GM18867 (cell line): Measurements from ENCODE around the gene TTC8.
"Not testable (repeated sequence)": the region's sequence is repeated elsewhere in the genome, so short reads cannot be mapped to it uniquely, and the experiment has no call there.

Experiments used
- ATAC-seq: cut with Tn5 transposase; IDR thresholded peaks from one replicate; pipeline ENCODE4 v1.9.1; 2021; ENCODE audit warnings: mild to moderate bottlenecking, moderate library complexity; ENCODE audit not compliant: unreplicated experiment

Gene TTC8

DNA sequence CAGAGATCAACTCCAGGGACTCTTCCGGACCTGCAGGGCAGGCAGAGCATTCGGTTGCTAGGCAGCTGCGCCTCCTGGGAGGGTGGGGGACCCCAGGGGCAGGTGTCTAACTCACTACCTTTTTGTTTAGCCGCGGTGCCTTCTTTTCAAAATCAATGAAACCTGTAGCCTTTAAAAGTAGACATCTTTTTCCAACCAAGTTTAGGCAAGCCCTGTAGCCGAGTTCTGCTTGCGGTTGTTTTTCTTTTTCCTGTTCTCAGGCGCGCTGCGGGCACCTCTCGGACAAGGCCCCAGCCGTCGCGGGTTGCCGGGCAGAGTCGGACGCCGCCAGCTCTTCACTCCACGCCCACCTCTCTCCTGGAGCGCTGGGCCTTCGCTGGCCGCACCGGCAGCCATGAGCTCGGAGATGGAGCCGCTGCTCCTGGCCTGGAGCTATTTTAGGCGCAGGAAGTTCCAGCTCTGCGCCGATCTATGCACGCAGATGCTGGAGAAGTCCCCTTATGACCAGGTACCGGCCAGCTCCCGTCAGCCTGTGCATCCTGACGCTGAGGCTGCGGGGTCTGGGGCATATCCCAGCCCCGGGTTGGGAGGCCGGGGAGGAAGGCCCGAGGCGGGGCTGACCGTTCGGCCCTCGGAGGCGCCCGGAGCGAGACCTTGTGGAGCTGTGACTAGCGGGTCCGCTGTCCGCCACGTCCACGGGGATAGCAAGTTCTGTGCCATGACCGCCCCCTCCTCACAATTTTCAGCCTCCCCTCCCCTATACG lies at the start of gene TTC8:
TSS of gene TTC8 (plus strand) at position 338 of the 764 bp plus-strand sequence. CDS start at position 395, 57 bp downstream.
- peak; percentile 99 for ATAC-seq

- no peak for ATAC-seq
Measured at GRCh38 chr14:88775532-88775931, 48.9 kb upstream of the TTC8 start.

GRCh38 chr14:88785911-88786310 lies 38.5 kb upstream of the TTC8 start:
- ATAC-seq, result no peak

GRCh38 chr14:88786715-88787114 lies 37.7 kb upstream of the TTC8 start:
- ATAC-seq, result no peak

DNA sequence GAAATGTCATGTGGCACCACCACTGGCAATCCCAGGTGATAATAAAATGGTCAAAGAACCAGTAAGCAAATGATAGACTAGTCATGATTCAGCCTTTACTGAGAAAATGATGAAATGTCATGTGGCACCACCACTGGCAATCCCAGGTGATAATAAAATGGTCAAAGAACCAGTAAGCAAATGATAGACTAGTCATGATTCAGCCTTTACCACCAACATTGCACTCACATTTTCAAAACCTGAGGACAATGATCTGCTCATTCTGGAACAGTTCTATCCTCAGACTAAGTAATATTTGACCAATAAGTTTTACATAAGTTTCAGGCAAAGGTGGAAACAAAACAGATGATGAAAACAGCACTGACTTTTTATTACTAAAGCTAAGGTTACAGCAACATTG lies 34.9 kb upstream of the TTC8 start:
- ATAC-seq, result not testable (repeated sequence)

GRCh38 chr14:88790501-88791251 lies 33.8 kb upstream of the TTC8 start:
- ATAC-seq, result no peak

- ATAC-seq, result no peak
Measured at GRCh38 chr14:88791252-88791621, 33.2 kb upstream of the TTC8 start.

GRCh38 chr14:88791629-88792472 lies 32.6 kb upstream of the TTC8 start:
- ATAC-seq, result no peak

DNA sequence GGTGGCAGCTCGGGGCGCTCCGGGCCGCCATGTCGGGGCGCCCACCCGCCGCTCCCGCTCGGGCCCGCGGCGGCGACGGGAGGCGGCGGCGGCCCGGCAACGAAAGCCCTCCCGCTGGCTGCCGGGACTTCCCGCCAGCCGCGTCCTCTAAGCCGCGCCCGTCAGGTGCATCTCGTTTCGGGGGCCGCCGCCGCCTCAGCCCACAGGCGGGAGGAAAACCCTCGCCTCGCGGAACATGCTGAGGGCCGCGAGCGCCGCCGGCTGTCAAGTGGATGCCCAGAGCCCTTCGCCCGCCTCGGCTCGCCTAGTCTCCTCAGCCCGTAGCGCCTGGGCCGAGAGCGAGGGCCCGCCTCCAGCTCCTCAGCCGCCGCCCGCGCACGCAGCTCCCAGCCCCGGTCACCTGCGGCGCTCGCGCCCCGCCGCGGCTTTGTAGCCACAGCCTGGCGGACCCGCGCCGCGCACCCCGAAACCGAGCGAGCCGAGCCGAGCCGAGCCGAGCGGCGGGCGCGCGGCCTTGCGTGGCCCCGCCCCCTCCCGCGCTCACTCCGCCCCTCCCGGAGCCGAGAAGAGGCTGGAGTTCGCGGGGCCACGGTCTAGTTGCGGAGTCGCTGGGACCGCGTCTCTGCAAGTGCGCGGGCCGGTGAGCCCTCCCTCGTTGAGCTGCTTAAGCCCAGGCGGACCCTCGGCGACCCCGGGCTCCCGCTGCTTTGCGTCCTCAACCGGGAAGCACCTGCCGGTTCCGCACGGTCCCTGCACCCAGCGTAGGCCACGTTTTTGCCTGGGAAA lies 31.8 kb upstream of the TTC8 start, which contains the start of gene EML5:
TSS of gene EML5 (minus strand) at position 481 of the 786 bp plus-strand sequence. CDS start at position 31, 450 bp downstream.
- ATAC-seq, result peak; percentile 85

GRCh38 chr14:88793259-88793625 lies 31.2 kb upstream of the TTC8 start:
- ATAC-seq, result no peak

- no peak for ATAC-seq
Measured at GRCh38 chr14:88798156-88798555, 26.3 kb upstream of the TTC8 start.

DNA sequence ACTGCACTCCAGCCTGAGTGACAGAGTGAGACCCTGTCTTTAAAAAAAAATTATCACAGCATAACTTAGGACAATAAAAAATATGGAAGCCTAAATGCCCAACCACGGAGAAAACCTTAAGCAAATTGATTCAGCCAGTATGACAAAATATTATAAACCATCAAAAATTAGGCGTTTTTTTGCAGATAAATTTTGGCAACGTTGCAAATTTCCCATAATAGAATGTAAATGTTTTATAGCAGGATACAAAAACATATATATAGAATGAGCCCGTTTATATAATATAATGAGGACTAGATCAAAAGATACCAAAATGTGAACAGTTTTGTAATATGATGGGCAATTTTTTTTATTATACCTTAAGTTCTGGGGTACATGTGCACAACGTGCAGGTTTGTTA lies 24.9 kb upstream of the TTC8 start:
- ATAC-seq, result no peak

DNA sequence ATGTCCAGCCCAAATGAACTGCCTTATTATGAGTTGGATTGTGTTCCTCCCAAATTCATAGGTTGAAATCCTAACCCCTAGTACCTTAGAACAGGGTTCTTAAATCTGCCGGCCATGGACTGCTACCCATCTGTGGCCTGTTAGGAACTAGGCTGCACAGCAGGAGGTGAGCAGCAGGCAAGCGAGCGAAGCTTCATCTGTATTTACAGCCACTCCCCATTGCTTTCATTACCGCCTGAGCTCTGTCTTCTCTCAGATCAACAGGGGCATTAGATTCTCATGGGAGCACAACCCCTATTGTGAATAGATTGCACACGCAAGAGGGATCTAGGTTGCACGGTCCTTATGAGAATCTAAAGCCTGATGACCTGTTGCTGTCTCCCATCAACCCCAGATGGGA lies 21.9 kb upstream of the TTC8 start:
- no peak for ATAC-seq

GRCh38 chr14:88804035-88804434 lies 20.4 kb upstream of the TTC8 start:
- no peak for ATAC-seq

DNA sequence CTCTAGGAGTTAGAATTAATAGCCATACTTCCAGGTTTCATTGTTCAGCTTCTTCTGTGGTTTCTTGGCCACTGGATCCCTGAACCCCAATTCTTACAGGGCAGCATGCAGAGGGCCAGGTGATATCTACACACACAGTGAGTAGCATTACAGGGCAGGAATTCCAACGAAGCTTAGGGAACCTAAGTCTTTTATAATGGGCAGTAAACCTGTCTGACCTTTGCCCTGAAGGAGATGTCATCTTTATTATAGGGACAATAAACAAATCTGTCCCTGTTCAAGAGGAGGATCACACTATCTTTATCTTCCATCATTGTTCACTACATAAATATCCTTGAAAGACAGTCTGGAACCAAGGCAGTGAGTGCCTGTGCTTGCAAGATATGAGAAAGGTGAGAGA lies 20.0 kb upstream of the TTC8 start:
- ATAC-seq, result no peak

DNA sequence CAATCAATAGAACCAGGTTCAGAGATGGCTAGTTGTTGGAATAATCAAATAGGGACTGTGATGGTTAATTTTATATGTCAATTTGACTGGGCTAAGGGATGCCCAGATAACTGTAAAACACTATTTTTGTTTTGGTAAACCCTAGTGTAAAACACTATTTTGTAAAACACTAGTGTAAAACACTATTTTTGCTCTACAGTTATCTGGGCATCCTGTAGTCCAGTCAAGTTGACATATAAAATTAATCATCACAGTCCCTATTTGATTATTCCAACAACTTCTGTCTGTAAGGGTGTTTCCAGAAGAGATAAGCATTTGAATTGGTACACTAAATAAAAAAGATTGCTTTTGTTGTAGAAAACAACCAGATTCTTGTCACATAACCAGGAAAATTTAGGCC lies 16.1 kb upstream of the TTC8 start:
- no peak for ATAC-seq

DNA sequence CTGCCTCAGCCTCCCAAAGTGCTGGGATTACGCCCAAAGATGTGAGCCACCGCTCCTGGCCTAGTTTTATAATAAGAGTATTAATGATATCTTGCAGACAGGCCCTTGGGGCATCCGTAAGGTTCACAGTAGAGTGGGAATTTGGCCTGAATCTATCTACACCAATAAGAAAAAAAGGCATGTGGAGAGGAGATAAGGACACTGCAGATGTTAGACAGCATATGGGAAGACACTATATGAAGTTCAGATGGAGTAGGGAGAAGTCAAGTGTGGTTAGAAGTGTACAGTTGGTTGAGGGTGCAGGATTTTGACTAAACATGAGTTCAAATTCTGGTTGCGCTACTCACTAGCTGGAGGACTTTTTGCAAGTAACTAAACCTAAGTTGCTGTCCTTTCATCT lies 8.5 kb upstream of the TTC8 start:
- ATAC-seq, result no peak

GRCh38 chr14:88818018-88818417 lies 6.4 kb upstream of the TTC8 start:
- ATAC-seq, result no peak

- ATAC-seq, result not testable (repeated sequence)
Measured at GRCh38 chr14:88819674-88820073, 4.8 kb upstream of the TTC8 start.

GRCh38 chr14:88821378-88821777 lies 3.1 kb upstream of the TTC8 start:
- no peak for ATAC-seq

DNA sequence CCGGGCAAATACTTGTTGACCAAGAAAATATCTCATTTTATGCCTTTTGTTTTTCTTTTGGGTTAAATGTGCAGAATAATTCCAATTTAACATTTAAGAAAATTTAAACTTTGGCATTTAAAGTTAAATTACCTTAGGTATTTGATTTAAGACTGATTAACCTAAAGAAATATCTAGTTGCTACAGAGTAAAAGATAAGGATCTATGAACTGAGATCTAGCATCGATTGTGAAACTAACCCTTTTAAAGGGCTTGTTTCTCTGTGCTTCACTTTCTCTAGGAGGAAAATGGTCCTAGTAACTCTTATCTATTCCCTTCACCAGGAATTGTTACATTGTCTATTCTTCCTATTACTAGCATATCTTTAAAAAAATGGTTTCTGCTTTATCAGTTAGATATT lies 2.6 kb upstream of the TTC8 start:
- ATAC-seq, result no peak
